Measurements from ENCODE around the gene APOL5. TPM values are rescaled to one million over a fixed set of nuclear protein-coding genes. Genes with fewer than 3 reads are reported as not detected.
A peak's percentile ranks its signal among the peaks of the same experiment; 100 is the strongest.
"Not testable (repeated sequence)": the region's sequence is repeated elsewhere in the genome, so short reads cannot be mapped to it uniquely, and the experiment has no call there.

Gene APOL5
- total and polyA plus RNA-seq, 9 of the 15 experiments (the other 6 are each of a cell fraction or from before 2014, with no cell fraction given) = not detected

DNA sequence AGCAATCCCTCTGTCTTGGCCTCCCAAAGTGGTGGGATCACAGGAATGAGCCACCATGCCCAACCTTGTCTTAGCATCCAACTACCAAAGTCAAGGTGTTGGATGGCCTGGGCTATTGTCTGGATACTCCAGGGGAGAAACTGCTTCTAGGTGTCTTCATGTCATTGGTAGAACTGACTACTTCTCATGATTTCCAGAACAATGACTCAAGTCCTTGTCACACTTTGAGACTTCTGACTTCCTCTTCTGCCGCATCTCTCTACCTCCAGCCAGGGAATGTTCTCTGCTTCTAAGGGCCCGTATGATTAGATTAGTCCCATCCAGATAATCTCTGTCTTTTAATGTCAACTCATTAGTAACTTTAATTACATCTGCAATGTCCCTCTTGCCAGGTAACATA, 38.8 kb upstream of the APOL5 start:
- POLR2A ChIA-PET = no interaction called here
- H3K4me2 ChIP-seq (ENCODE audit: insufficient read depth, low read length) = no peak overlapping the region
- no peak overlapping the region for H3K4me3 ChIP-seq
- no peak overlapping the region for H2AFZ ChIP-seq (ENCODE audit: low read depth, low read length)
- no peaks in the 10 kb centered on the region for H3K9me1 ChIP-seq (ENCODE audit: control insufficient read depth, insufficient read depth, low read length)
- 6% methylated on average over 2 of the region's 2 CpGs for WGBS (ENCODE audit: insufficient coverage, low coverage, missing lambda C conversion rate)
- CTCF ChIA-PET (ENCODE audit: low intra/inter-chr PET ratio) = no interaction called here
- H3K9ac ChIP-seq (ENCODE audit: insufficient read depth in 1 of 2, low read depth in 2 of 2, low read length in 2 of 2) = no peak overlapping the region
- ATAC-seq (no peak), DNase-seq (ENCODE audit: extremely low read depth in 1 of 4, low spot score in 3 of 4) (no peak), FAIRE-seq (no peak)
- intact Hi-C loops (cut with micrococcal nuclease) (no loop called here), in situ Hi-C loops (cut with MboI) (no loop called here)
- H3K4me1 ChIP-seq (replicated peaks in 1 of 2; ENCODE audit: control insufficient read depth in 2 of 2, insufficient read depth in 2 of 2, low read length in 2 of 2) = no peaks in the 10 kb centered on the region
- H3K36me3 ChIP-seq (ENCODE audit: control insufficient read depth, insufficient read depth, low read length) = no peaks in the 10 kb centered on the region
- no peaks in the 10 kb centered on the region for H3K9me3 ChIP-seq (replicated peaks; ENCODE audit: control insufficient read depth, insufficient read depth, low read depth, low read length)
- 0 out of 2 replicates have a peak, but pooled peaks have one; percentile 15 for TF ChIP-seq SOX6 (IDR thresholded peaks at IDR 0.05)
- TF ChIP-seq SMARCA4 (IDR thresholded peaks at IDR 0.05) = no peak
- TF ChIP-seq RB1 (IDR thresholded peaks at IDR 0.05; ENCODE audit: low read depth) = no peak
- no peak for TF ChIP-seq TCF7 (IDR thresholded peaks at IDR 0.05; ENCODE audit: borderline replicate concordance)
- TF ChIP-seq, protein P1, sequence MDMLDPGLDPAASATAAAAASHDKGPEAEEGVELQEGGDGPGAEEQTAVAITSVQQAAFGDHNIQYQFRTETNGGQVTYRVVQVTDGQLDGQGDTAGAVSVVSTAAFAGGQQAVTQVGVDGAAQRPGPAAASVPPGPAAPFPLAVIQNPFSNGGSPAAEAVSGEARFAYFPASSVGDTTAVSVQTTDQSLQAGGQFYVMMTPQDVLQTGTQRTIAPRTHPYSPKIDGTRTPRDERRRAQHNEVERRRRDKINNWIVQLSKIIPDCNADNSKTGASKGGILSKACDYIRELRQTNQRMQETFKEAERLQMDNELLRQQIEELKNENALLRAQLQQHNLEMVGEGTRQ (CRISPR knock-in tag; IDR thresholded peaks at IDR 0.05) = no peak
- TF ChIP-seq FOSL1 (tag; conservative IDR thresholded peaks at IDR 0.05) = peak; percentile 77
- TF ChIP-seq SPI1 (IDR thresholded peaks at IDR 0.05; ENCODE audit: borderline replicate concordance, low read depth, low read length) = peak; percentile 36; the same call in 1 of the 2 replicates
- TF ChIP-seq LARP7 (IDR thresholded peaks at IDR 0.05) = no peak
- no peak for TF ChIP-seq FOS (IDR thresholded peaks at IDR 0.05; ENCODE audit: extremely low read depth, insufficient read length)
- no peak for TF ChIP-seq ZHX1 (conservative IDR thresholded peaks at IDR 0.05; ENCODE audit: low read length)
- H3K27ac ChIP-seq (ENCODE audit: extremely low read depth, low read depth, low read length) = no peak overlapping the region
- no peaks in the 10 kb centered on the region for H4K20me1 ChIP-seq (replicated peaks; ENCODE audit: control insufficient read depth, insufficient read depth, low read length)
- no TSS peak for BruUV-seq (replicated peaks)
- H3K79me2 ChIP-seq (ENCODE audit: control insufficient read depth, insufficient read depth, low read length) = no peaks in the 10 kb centered on the region
- no peaks in the 10 kb centered on the region; a peak in 1 of 5 replicates for H3K27me3 ChIP-seq (ENCODE audit: control insufficient read depth in 2 of 2, insufficient read depth in 2 of 2, low read length in 2 of 2)

DNA sequence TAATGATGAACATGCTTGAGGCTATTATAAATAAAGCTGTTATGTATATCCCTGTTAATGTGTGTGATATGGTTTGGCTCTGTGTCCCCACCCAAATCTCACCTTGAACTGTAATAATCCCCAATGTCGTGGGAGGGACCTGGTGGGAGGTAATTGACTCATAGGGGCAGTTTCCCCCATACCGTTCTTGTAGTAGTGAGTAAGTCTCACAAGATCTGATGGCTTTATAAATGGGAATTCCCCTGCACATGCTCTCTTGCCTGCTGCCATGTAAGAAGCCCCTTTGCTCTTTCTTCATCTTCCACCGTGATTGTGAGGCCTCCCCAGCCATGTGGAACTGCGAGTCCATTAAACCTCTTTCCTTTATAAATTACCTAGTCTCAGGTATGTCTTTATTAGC, 38.2 kb upstream of the APOL5 start:
- H3K4me1 ChIP-seq (replicated peaks in 1 of 2; ENCODE audit: control insufficient read depth in 2 of 2, insufficient read depth in 2 of 2, low read length in 2 of 2); H3K9me3 ChIP-seq (replicated peaks; ENCODE audit: control insufficient read depth, insufficient read depth, low read depth, low read length); H3K36me3 ChIP-seq (ENCODE audit: control insufficient read depth, insufficient read depth, low read length); H3K9me1 ChIP-seq (ENCODE audit: control insufficient read depth, insufficient read depth, low read length); in situ Hi-C loops (cut with MboI); H3K79me2 ChIP-seq (ENCODE audit: control insufficient read depth, insufficient read depth, low read length); H3K27ac ChIP-seq (ENCODE audit: extremely low read depth, low read depth, low read length); FAIRE-seq; H3K4me2 ChIP-seq (ENCODE audit: insufficient read depth, low read length); H3K9ac ChIP-seq (ENCODE audit: insufficient read depth in 1 of 2, low read depth in 2 of 2, low read length in 2 of 2); DNase-seq (ENCODE audit: extremely low read depth in 1 of 4, low spot score in 3 of 4); H2AFZ ChIP-seq (ENCODE audit: low read depth, low read length); POLR2A ChIA-PET; H3K4me3 ChIP-seq; intact Hi-C loops (cut with micrococcal nuclease); CTCF ChIA-PET (ENCODE audit: low intra/inter-chr PET ratio); H3K27me3 ChIP-seq (ENCODE audit: control insufficient read depth in 2 of 2, insufficient read depth in 2 of 2, low read length in 2 of 2); BruUV-seq (replicated peaks); H4K20me1 ChIP-seq (replicated peaks; ENCODE audit: control insufficient read depth, insufficient read depth, low read length); ATAC-seq: not testable (repeated sequence)
- 0% methylated on average over 4 of the region's 4 CpGs for WGBS (ENCODE audit: insufficient coverage, low coverage, missing lambda C conversion rate)
